Uterus (tissue), 2 donors: ENCODE measurements around the gene THEMIS.

Source experiments
- POLR2A ChIP-seq, 2 donors: fragments of 450-650 bp; IDR thresholded peaks; one replicate each; pipeline ENCODE4 v1.6.1; 2016; ENCODE audit warnings: antibody characterized with exemption in 2 of 2, mild to moderate bottlenecking in 1 of 2, moderate library complexity in 1 of 2
- TF ChIP-seq, protein P1 (sequence below), 4 experiments: fragments of 200-600 bp in 2 of 4; fragments of 450-650 bp in 2 of 4; sonication (generic) in 2 of 4; IDR thresholded peaks; one replicate each; pipeline ENCODE4 v1.5.1; 2016 to 2019; ENCODE audit warnings: antibody characterized with exemption in 4 of 4, mild to moderate bottlenecking in 2 of 4, moderate library complexity in 1 of 4

- no peak for TF ChIP-seq POLR2A (IDR thresholded peaks at IDR 0.05)
- TF ChIP-seq, protein P1, sequence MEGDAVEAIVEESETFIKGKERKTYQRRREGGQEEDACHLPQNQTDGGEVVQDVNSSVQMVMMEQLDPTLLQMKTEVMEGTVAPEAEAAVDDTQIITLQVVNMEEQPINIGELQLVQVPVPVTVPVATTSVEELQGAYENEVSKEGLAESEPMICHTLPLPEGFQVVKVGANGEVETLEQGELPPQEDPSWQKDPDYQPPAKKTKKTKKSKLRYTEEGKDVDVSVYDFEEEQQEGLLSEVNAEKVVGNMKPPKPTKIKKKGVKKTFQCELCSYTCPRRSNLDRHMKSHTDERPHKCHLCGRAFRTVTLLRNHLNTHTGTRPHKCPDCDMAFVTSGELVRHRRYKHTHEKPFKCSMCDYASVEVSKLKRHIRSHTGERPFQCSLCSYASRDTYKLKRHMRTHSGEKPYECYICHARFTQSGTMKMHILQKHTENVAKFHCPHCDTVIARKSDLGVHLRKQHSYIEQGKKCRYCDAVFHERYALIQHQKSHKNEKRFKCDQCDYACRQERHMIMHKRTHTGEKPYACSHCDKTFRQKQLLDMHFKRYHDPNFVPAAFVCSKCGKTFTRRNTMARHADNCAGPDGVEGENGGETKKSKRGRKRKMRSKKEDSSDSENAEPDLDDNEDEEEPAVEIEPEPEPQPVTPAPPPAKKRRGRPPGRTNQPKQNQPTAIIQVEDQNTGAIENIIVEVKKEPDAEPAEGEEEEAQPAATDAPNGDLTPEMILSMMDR (IDR thresholded peaks at IDR 0.05) = no peak
These were observed 23.6 kb upstream of the THEMIS start for GRCh38 chr6:127924440-127924839.
